Raji (cell line): ENCODE results near the gene CRB2.

Experiments used
- POLR2A ChIP-seq: IDR thresholded peaks from 2 replicates; pipeline ENCODE4 v1.6.1; 2011; ENCODE audit warnings: low read depth, low read length, control low read depth; ENCODE audit not compliant: insufficient read depth

The CRB2 gene

GRCh38 chr9:123391233-123391632 is 35.2 kb downstream of the CRB2 start:
- TF ChIP-seq POLR2A, result no peak

GRCh38 chr9:123391946-123392345 is 35.9 kb downstream of the CRB2 start:
- TF ChIP-seq POLR2A, result no peak

GRCh38 chr9:123392802-123393201 is 36.8 kb downstream of the CRB2 start:
- TF ChIP-seq POLR2A, result no peak

- no peak for TF ChIP-seq POLR2A
Measured at GRCh38 chr9:123394291-123395235, 38.6 kb downstream of the CRB2 start.

- no peak for TF ChIP-seq POLR2A
Measured at GRCh38 chr9:123395276-123395688, 39.3 kb downstream of the CRB2 start.

GRCh38 chr9:123395689-123396511 is 39.9 kb downstream of the CRB2 start:
- no peak for TF ChIP-seq POLR2A

GRCh38 chr9:123397975-123398374 is 42.0 kb downstream of the CRB2 start:
- TF ChIP-seq POLR2A, result no peak

- TF ChIP-seq POLR2A, result no peak
Measured at GRCh38 chr9:123399803-123400378, 43.9 kb downstream of the CRB2 start.

GRCh38 chr9:123400926-123401503 is 45.0 kb downstream of the CRB2 start:
- TF ChIP-seq POLR2A, result no peak

GRCh38 chr9:123401879-123402513 is 46.0 kb downstream of the CRB2 start:
- TF ChIP-seq POLR2A, result no peak

GRCh38 chr9:123402981-123403509 is 47.0 kb downstream of the CRB2 start:
- TF ChIP-seq POLR2A, result no peak

GRCh38 chr9:123406016-123406415 is 50.0 kb downstream of the CRB2 start:
- no peak for TF ChIP-seq POLR2A

- TF ChIP-seq POLR2A, result no peak
Measured at GRCh38 chr9:123406691-123407216, 50.8 kb downstream of the CRB2 start.

- TF ChIP-seq POLR2A, result no peak
Measured at GRCh38 chr9:123407217-123407851, 51.3 kb downstream of the CRB2 start.
